MM.1S (cell line): ENCODE data around the gene TSHZ1.

Source experiments
- DNase-seq: peaks from one replicate; pipeline ENCODE4 v3.0.0-alpha.2; 2015
- H2AFZ ChIP-seq: fragments of 300-600 bp; sonication (generic); 2 replicates; pipeline ENCODE4 v1.6.0; 2016; ENCODE audit warnings: antibody characterized with exemption, low read length
- H3F3A ChIP-seq: fragments of 300-600 bp; sonication (generic); 2 replicates; pipeline ENCODE4 v1.6.1; 2016; ENCODE audit warnings: mild to moderate bottlenecking, antibody characterized with exemption, low read length, moderate library complexity, mixed read lengths; ENCODE audit not compliant: insufficient read depth
- H3K27ac ChIP-seq: fragments of 300-600 bp; sonication (generic); 2 replicates; pipeline ENCODE4 v1.5.1; 2016; ENCODE audit warnings: mild to moderate bottlenecking, low read length
- H3K27me3 ChIP-seq: fragments of 300-600 bp; sonication (generic); replicated peaks from 2 replicates; pipeline ENCODE4 v1.6.0; 2016; ENCODE audit warnings: low read length; ENCODE audit not compliant: insufficient read depth
- H3K36me3 ChIP-seq: fragments of 300-600 bp; sonication (generic); replicated peaks from 2 replicates; pipeline ENCODE4 v1.6.1; 2016; ENCODE audit warnings: mild to moderate bottlenecking, low read length, mixed read lengths; ENCODE audit not compliant: insufficient read depth
- H3K4me1 ChIP-seq: fragments of 300-600 bp; sonication (generic); 2 replicates; pipeline ENCODE4 v1.6.1; 2016; ENCODE audit warnings: low read length, mixed read lengths
- H3K4me2 ChIP-seq: fragments of 300-600 bp; sonication (generic); 2 replicates; pipeline ENCODE4 v1.6.0; 2016; ENCODE audit warnings: low read depth, low read length
- H3K4me3 ChIP-seq: fragments of 300-600 bp; sonication (generic); 2 replicates; pipeline ENCODE4 v1.5.1; 2016; ENCODE audit warnings: low read length, mixed read lengths
- H3K79me2 ChIP-seq: fragments of 300-600 bp; sonication (generic); 2 replicates; pipeline ENCODE4 v1.6.1; 2016; ENCODE audit warnings: mixed run types, low read length, mixed read lengths
- H3K9ac ChIP-seq: fragments of 300-600 bp; sonication (generic); 2 replicates; pipeline ENCODE4 v1.6.1; 2016; ENCODE audit warnings: low read length, mixed read lengths
- H3K9me2 ChIP-seq: fragments of 300-600 bp; sonication (generic); replicated peaks from 2 replicates; pipeline ENCODE4 v1.6.1; 2016; ENCODE audit warnings: mild to moderate bottlenecking, low read length, mixed read lengths; ENCODE audit not compliant: insufficient read depth
- H3K9me3 ChIP-seq: fragments of 300-600 bp; sonication (generic); replicated peaks from 2 replicates; pipeline ENCODE4 v1.6.1; 2016; ENCODE audit warnings: mild to moderate bottlenecking, low read length, mixed read lengths; ENCODE audit not compliant: insufficient read depth
- H4K20me1 ChIP-seq: fragments of 300-600 bp; sonication (generic); 2 replicates; pipeline ENCODE4 v1.6.1; 2016; ENCODE audit warnings: mild to moderate bottlenecking, low read length, moderate library complexity, mixed read lengths; ENCODE audit not compliant: insufficient read depth
- CTCF ChIP-seq: fragments of 300-600 bp; sonication (generic); IDR thresholded peaks from 2 replicates; pipeline ENCODE4 v1.5.1; 2016; ENCODE audit warnings: antibody characterized with exemption, low read length, mixed read lengths
- EZH2 ChIP-seq: fragments of 300-600 bp; sonication (generic); optimal IDR thresholded peaks from 2 replicates; pipeline ENCODE3; 2017; ENCODE audit warnings: low read depth, mild to moderate bottlenecking, antibody characterized with exemption, low read length, mixed read lengths
- EZH2phosphoT487 ChIP-seq: fragments of 300-600 bp; sonication (generic); IDR thresholded peaks from 2 replicates; pipeline ENCODE4 v1.6.1; 2018; ENCODE audit warnings: antibody characterized with exemption, low read length

TSHZ1 gene

GRCh38 chr18:75287700-75288099, 77.1 kb downstream of the TSHZ1 start:
- no peaks in the 10 kb centered on the region for H3K36me3 ChIP-seq
- H3F3A ChIP-seq: no peaks in the 10 kb centered on the region
- no peak for DNase-seq
- no peaks in the 10 kb centered on the region for H3K4me1 ChIP-seq
- H3K9ac ChIP-seq: no peak overlapping the region
- no peak overlapping the region for H2AFZ ChIP-seq
- no peak overlapping the region for H3K4me2 ChIP-seq
- H4K20me1 ChIP-seq: no peaks in the 10 kb centered on the region
- H3K27me3 ChIP-seq: no peaks in the 10 kb centered on the region
- no peak for TF ChIP-seq EZH2
- H3K9me2 ChIP-seq: no peaks in the 10 kb centered on the region
- no peak overlapping the region for H3K4me3 ChIP-seq
- H3K9me3 ChIP-seq: no peaks in the 10 kb centered on the region
- no peak overlapping the region for H3K27ac ChIP-seq
- no peaks in the 10 kb centered on the region for H3K79me2 ChIP-seq

DNA sequence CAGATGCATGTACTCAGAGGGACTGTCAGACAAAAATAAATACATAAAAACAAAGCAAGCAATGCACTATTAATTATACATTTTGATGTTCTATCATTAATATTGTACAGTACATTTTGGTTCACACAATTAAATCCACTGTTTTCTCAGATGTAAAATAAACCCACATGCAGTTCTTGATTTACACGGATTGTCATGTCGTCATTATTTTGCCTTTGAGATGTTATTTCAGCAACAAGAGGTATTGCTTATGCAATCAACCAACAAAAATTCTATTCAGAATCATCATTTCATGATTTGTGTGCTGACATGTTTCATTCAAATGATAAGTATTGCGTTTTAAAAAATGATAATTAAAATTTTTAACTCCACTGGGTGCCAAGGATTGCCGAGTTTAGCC, 79.2 kb downstream of the TSHZ1 start:
- H3K79me2 ChIP-seq: no peaks in the 10 kb centered on the region
- H3F3A ChIP-seq: no peaks in the 10 kb centered on the region
- no peak for TF ChIP-seq EZH2phosphoT487
- TF ChIP-seq CTCF: no peak
- no peak for TF ChIP-seq EZH2
- DNase-seq: no peak
- H3K27ac ChIP-seq: no peak overlapping the region
- H3K4me3 ChIP-seq: no peak overlapping the region
- H3K9me2 ChIP-seq: no peaks in the 10 kb centered on the region
- H3K4me1 ChIP-seq: no peaks in the 10 kb centered on the region
- no peak overlapping the region for H2AFZ ChIP-seq
- no peaks in the 10 kb centered on the region for H4K20me1 ChIP-seq
- H3K9ac ChIP-seq: no peak overlapping the region
- no peaks in the 10 kb centered on the region for H3K36me3 ChIP-seq
- no peak overlapping the region for H3K4me2 ChIP-seq
- H3K27me3 ChIP-seq: no peaks in the 10 kb centered on the region
- no peaks in the 10 kb centered on the region for H3K9me3 ChIP-seq

DNA sequence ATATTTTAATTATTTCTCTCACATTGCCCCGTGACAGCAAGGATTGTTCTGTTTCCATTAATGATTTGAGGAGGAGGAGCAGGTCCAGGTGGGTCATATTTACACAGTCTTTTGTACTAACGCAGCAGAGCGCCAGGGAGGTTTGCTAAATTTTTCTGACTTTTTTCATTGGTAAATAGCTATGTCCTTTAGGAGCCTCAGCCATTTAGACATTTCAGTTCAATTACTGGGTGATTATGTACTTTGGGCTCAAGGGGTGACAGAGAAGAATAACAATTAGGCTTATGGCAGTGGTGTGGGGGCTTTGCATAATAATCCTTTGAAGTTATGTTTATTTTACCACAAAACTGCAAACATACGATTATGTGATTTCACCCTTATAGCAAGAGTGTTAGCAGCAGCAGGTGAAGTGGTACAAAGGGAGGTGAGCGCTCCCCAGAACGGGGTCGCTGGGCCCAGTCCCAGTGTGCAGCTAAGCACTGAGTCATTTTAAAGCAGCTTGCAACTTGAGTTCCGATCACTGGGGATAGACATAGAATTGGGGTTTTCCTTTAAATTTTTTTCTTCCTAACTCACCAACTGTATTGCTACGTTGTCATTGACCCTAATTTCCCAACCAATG, 80.3 kb downstream of the TSHZ1 start:
- Histone ChIP-seq H3K9ac (no peak overlapping the region), H3K36me3 (no peaks in the 10 kb centered on the region), H3K4me3 (no peak overlapping the region), H3K9me2 (no peaks in the 10 kb centered on the region), H2AFZ (no peak overlapping the region), H3K4me2 (no peak overlapping the region), H3K27ac (no peak overlapping the region), H3K79me2 (no peaks in the 10 kb centered on the region), H3K4me1 (no peaks in the 10 kb centered on the region), H4K20me1 (no peaks in the 10 kb centered on the region), H3K27me3 (no peaks in the 10 kb centered on the region), H3K9me3 (no peaks in the 10 kb centered on the region), H3F3A (no peaks in the 10 kb centered on the region)
- TF ChIP-seq EZH2: no peak
- TF ChIP-seq EZH2phosphoT487: no peak
- TF ChIP-seq CTCF: no peak
- DNase-seq: no peak

GRCh38 chr18:75291460-75291859, 80.9 kb downstream of the TSHZ1 start:
- H4K20me1 ChIP-seq: no peaks in the 10 kb centered on the region
- H3K4me1 ChIP-seq: no peaks in the 10 kb centered on the region
- no peak for DNase-seq
- no peaks in the 10 kb centered on the region for H3K9me3 ChIP-seq
- H3K4me2 ChIP-seq: no peak overlapping the region
- no peaks in the 10 kb centered on the region for H3K9me2 ChIP-seq
- H3K27ac ChIP-seq: no peak overlapping the region
- no peaks in the 10 kb centered on the region for H3K79me2 ChIP-seq
- H2AFZ ChIP-seq: no peak overlapping the region
- no peak overlapping the region for H3K9ac ChIP-seq
- no peaks in the 10 kb centered on the region for H3F3A ChIP-seq
- no peak overlapping the region for H3K4me3 ChIP-seq
- TF ChIP-seq CTCF (no peak), EZH2 (no peak), EZH2phosphoT487 (no peak)
- H3K36me3 ChIP-seq: no peaks in the 10 kb centered on the region
- no peaks in the 10 kb centered on the region for H3K27me3 ChIP-seq
